ENCODE data around the gene EEF2. TPM values are rescaled to one million over a fixed set of nuclear protein-coding genes. Genes with fewer than 3 reads are reported as not detected.
A peak's percentile ranks its signal among the peaks of the same experiment; 100 is the strongest.

EEF2 gene
- total and polyA plus RNA-seq, 12 donors, result 752 to 3,482 (median 2,119) TPM

DNA sequence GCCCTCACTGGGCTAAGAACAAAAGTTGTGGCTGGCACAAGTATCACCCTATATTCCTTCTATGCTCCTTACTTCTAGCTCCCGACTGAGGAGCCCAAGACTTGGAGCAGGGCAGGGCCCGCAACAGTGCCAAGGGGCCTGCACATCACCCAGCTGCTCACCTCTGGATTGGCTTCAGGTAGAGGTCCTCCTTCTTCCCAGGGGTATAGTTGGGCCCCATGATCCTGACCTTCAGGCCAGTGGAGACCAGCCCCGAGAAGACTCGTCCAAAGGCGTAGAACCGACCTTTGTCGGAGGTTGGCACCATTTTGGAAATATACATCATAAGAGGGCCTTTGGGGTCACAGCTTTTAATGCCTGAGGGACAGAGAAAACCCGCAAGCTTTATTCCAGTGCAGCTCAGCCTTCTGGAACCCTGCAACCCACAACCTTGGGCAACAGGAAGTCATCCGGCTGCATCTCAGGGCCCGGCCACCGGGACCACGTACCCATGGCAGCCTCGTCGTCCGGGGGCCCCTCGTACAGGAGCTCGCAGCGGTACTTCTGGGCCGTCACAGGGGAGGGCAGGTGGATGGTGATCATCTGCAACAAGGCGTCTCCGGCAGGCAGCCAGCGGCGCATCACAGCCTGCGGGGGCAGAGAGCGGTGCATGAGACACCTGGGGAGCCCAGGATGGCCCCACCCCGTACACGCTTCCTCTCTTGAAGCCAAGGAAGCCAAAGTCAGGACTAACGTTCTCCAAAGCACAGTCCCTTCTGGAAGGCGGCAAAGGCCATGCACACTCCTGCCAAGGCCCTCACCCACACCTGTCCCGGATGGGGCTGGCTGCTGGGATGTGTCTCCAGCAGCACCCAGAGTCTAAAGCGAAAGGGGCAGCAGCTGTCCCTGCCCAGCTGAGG is 4.7 kb downstream of the EEF2 start:
- peak in 1 of 7 donors; percentile 23 for DNase-seq
- H3K9me3 ChIP-seq (replicated peaks in 1 of 3), result no peaks in the 10 kb centered on the region
- H3K4me3 ChIP-seq, result no peak overlapping the region
- intact Hi-C loops (cut with DNase I), result no loop called here
- peak overlapping the region in 1 of 5 donors; percentile 35 for H3K27ac ChIP-seq
- WGBS, 4 donors, result 74 to 81% (median 78%) methylated on average over 12 to 31 of the region's 31 CpGs
- H3K36me3 ChIP-seq (replicated peaks in 1 of 2), result peaks cover 0 to 85% of the 10 kb centered on the region in 2 donors
- H3K4me1 ChIP-seq (replicated peaks in 1 of 2), result peaks cover 9 to 24% of the 10 kb centered on the region in 2 donors
- no peaks in the 10 kb centered on the region for H3K27me3 ChIP-seq
- TF ChIP-seq POLR2A (IDR thresholded peaks at IDR 0.05), result no peak
- TF ChIP-seq, protein P1, sequence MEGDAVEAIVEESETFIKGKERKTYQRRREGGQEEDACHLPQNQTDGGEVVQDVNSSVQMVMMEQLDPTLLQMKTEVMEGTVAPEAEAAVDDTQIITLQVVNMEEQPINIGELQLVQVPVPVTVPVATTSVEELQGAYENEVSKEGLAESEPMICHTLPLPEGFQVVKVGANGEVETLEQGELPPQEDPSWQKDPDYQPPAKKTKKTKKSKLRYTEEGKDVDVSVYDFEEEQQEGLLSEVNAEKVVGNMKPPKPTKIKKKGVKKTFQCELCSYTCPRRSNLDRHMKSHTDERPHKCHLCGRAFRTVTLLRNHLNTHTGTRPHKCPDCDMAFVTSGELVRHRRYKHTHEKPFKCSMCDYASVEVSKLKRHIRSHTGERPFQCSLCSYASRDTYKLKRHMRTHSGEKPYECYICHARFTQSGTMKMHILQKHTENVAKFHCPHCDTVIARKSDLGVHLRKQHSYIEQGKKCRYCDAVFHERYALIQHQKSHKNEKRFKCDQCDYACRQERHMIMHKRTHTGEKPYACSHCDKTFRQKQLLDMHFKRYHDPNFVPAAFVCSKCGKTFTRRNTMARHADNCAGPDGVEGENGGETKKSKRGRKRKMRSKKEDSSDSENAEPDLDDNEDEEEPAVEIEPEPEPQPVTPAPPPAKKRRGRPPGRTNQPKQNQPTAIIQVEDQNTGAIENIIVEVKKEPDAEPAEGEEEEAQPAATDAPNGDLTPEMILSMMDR (IDR thresholded peaks at IDR 0.05), result no peak

DNA sequence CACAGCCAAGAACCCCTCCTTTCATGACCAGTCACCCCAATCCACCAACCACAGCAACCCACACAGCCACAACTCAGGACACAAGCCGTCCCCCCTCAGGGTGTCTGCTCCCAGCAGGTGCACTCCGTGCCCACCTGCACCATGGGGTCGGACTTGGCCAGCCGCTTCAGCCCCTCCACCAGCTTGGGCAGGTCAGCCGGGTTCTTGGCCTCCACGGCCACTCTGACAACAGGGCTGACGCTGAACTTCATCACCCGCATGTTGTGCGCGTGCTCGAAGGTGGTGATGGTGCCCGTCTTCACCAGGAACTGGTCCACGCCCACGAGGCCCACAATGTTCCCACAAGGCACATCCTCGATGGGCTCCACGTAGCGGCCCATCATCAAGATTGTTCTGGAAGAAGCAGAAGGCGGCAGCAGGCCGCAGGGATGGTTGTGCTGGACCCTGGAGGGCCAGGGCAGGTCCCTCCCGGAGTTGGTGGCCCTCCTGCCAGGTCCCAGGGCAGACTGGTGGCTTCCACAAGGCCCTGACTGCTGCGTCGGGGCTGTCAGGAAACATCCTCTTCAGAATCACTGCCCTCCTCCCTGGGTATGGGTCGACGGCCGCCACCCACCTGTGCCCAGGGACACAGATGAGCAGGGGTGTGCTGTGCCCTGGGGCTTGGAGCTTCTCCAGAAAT is 5.5 kb downstream of the EEF2 start:
- DNase-seq, result no peak
- 87 to 100% (median 87%) methylated on average over 1 to 25 of the region's 25 CpGs for WGBS, 4 donors
- Histone ChIP-seq H3K9me3 (replicated peaks in 1 of 3) (no peaks in the 10 kb centered on the region), H3K4me1 (replicated peaks in 1 of 2) (peaks cover 9 to 21% of the 10 kb centered on the region in 2 donors), H3K36me3 (replicated peaks in 1 of 2) (peaks cover 0 to 92% of the 10 kb centered on the region in 2 donors), H3K27me3 (no peaks in the 10 kb centered on the region), H3K4me3 (no peak overlapping the region), H3K27ac (no peak overlapping the region)
- TF ChIP-seq, protein P1 (IDR thresholded peaks at IDR 0.05), result no peak
- TF ChIP-seq POLR2A (IDR thresholded peaks at IDR 0.05), result no peak
- intact Hi-C loops (cut with DNase I), result no loop called here

DNA sequence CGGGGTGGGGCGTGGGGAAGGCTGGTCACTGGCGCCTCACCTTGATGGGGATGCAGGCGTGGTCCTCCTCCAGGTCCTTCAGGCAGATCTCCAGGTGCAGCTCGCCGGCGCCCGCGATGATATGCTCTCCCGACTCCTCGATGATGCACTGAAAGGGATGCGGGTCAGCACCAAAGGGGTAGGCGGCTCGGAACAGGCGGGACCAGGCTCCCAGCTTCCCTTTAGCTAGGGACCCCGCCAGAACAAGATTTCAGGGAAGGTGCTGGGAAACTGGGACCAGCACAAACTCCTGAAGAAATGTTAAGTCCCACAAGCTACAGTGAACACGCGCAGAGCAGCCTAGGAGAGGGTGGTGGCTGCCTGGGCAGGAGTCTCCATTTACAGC is 6.0 kb downstream of the EEF2 start:
- Histone ChIP-seq H3K27ac (no peak overlapping the region), H3K9me3 (replicated peaks in 1 of 3) (no peaks in the 10 kb centered on the region), H3K27me3 (no peaks in the 10 kb centered on the region), H3K4me3 (no peak overlapping the region), H3K36me3 (replicated peaks in 1 of 2) (peaks cover 0 to 92% of the 10 kb centered on the region in 2 donors), H3K4me1 (replicated peaks in 1 of 2) (peaks cover 9 to 21% of the 10 kb centered on the region in 2 donors)
- DNase-seq, result no peak
- 89 to 94% (median 92%) methylated on average over 13 to 18 of the region's 18 CpGs for WGBS, 4 donors
- TF ChIP-seq POLR2A (IDR thresholded peaks at IDR 0.05), result no peak
- TF ChIP-seq, protein P1 (IDR thresholded peaks at IDR 0.05), result no peak
- intact Hi-C loops (cut with DNase I), result no loop called here

DNA sequence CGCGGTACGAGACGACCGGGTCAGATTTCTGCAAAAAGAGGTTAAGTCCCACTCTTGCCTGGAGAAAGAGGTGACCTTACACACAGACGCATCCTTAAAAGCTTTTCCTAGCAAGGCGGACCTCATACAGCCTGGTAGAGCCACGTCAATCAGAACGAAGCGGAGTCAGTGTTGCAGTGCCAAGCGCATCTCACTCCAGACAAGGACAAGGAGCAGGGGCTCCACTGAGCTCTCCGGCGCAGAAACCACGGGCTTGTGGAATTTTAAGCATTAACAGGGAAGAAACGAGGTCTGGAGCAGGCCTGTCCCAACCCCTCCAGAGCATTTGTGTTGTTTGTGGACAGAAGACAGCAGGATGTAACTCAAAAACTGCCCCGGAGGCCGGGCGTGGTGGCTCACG is 7.1 kb downstream of the EEF2 start:
- Histone ChIP-seq H3K9me3 (replicated peaks in 1 of 3) (no peaks in the 10 kb centered on the region), H3K27ac (no peak overlapping the region), H3K4me3 (no peak overlapping the region), H3K4me1 (replicated peaks in 1 of 2) (peaks cover 0 to 9% of the 10 kb centered on the region in 2 donors), H3K27me3 (no peaks in the 10 kb centered on the region), H3K36me3 (replicated peaks in 1 of 2) (peaks cover 0 to 83% of the 10 kb centered on the region in 2 donors)
- TF ChIP-seq, protein P1 (IDR thresholded peaks at IDR 0.05), result no peak
- TF ChIP-seq POLR2A (IDR thresholded peaks at IDR 0.05), result no peak
- peak in 1 of 7 donors; percentile 54 for DNase-seq
- 89 to 91% (median 90%) methylated on average over 19 of the region's 19 CpGs for WGBS, 4 donors
- intact Hi-C loops (cut with DNase I), result no loop called here

Measured in adrenal gland (tissue), 12 donors.